SK-N-SH treated with all-trans-retinoic acid at 6 μM for 48 hours (cell line): ENCODE results near the gene HDAC4.

Experiments used
- ARNTL ChIP-seq: fragments of 450-650 bp; formaldehyde crosslinking; IDR thresholded peaks from 2 replicates; pipeline ENCODE4 v1.5.0; 2020; ENCODE audit warnings: low read depth, mild to moderate bottlenecking, moderate library complexity, borderline replicate concordance
- ESRRG ChIP-seq: fragments of 250-450 bp; sonication (Bioruptor Pico); IDR thresholded peaks from 2 replicates; pipeline ENCODE4 v1.6.1; 2021; ENCODE audit warnings: mild to moderate bottlenecking
- OSR1 ChIP-seq: fragments of 250-450 bp; sonication (Bioruptor Pico); IDR thresholded peaks from 2 replicates; pipeline ENCODE4 v1.8.0; 2022; ENCODE audit warnings: moderate library complexity, mild to moderate bottlenecking, inconsistent platforms
- PPARA ChIP-seq: fragments of 250-450 bp; sonication (Bioruptor Pico); IDR thresholded peaks from 2 replicates; pipeline ENCODE4 v1.5.0; 2020; ENCODE audit warnings: mild to moderate bottlenecking, borderline replicate concordance
- RARB ChIP-seq: fragments of 250-450 bp; sonication (Bioruptor Pico); IDR thresholded peaks from 2 replicates; pipeline ENCODE4 v1.8.0; 2021; ENCODE audit warnings: mild to moderate bottlenecking, moderate library complexity
- TCF4 ChIP-seq: fragments of 250-450 bp; sonication (Bioruptor Pico); IDR thresholded peaks from 2 replicates; pipeline ENCODE4 v1.8.0; 2021; ENCODE audit warnings: mild to moderate bottlenecking, moderate library complexity, borderline replicate concordance
- ZC3H10 ChIP-seq: fragments of 250-450 bp; sonication (Bioruptor Pico); IDR thresholded peaks from 2 replicates; pipeline ENCODE4 v1.5.1; 2021; ENCODE audit warnings: mild to moderate bottlenecking, moderate library complexity
- ZFP3 ChIP-seq: fragments of 250-450 bp; sonication (Bioruptor Pico); IDR thresholded peaks from 2 replicates; pipeline ENCODE4 v1.5.0; 2020; ENCODE audit warnings: mild to moderate bottlenecking, moderate library complexity
- ZNF70 ChIP-seq: fragments of 450-650 bp; formaldehyde crosslinking; IDR thresholded peaks from 2 replicates; pipeline ENCODE4 v1.5.0; 2020; ENCODE audit warnings: mild to moderate bottlenecking, moderate library complexity
- TF ChIP-seq, protein P1 (sequence below): fragments of 250-450 bp; sonication (Bioruptor Pico); IDR thresholded peaks from 2 replicates; pipeline ENCODE4 v1.8.0; 2020; ENCODE audit warnings: mild to moderate bottlenecking, moderate library complexity, borderline replicate concordance
- TF ChIP-seq, protein P2 (sequence below): fragments of 250-450 bp; sonication (Bioruptor Pico); IDR thresholded peaks from 2 replicates; pipeline ENCODE4 v1.8.0; 2021; ENCODE audit warnings: low read depth, mild to moderate bottlenecking, moderate library complexity, borderline replicate concordance

DNA sequence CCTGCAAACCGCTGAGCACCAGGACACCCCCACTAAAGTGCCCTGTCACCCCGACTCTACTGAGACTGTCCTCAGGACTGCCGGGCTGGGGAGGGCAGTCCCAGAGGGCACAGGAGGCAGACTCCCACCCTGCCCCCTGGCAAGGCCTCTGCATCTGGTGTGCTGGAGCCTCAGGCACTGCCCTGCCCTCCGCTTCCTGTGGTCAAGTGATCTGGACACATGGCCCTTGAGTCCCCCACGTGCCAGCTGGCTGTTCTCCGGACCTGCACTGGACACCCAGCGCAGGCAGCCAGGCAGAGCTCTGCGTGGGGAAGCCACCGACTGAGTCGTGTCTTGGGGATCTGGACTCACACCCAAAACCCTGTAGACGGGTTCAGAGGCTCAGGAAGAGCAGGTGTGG is 335.3 kb downstream of the HDAC4 start:
- TF ChIP-seq RARB (CRISPR knock-in tag), result no peak
- TF ChIP-seq, protein P1, sequence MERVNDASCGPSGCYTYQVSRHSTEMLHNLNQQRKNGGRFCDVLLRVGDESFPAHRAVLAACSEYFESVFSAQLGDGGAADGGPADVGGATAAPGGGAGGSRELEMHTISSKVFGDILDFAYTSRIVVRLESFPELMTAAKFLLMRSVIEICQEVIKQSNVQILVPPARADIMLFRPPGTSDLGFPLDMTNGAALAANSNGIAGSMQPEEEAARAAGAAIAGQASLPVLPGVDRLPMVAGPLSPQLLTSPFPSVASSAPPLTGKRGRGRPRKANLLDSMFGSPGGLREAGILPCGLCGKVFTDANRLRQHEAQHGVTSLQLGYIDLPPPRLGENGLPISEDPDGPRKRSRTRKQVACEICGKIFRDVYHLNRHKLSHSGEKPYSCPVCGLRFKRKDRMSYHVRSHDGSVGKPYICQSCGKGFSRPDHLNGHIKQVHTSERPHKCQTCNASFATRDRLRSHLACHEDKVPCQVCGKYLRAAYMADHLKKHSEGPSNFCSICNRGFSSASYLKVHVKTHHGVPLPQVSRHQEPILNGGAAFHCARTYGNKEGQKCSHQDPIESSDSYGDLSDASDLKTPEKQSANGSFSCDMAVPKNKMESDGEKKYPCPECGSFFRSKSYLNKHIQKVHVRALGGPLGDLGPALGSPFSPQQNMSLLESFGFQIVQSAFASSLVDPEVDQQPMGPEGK (CRISPR knock-in tag), result no peak
- no peak for TF ChIP-seq ARNTL
- TF ChIP-seq TCF4 (CRISPR knock-in tag), result no peak; the same call in 1 of the 2 replicates
- TF ChIP-seq ESRRG, result no peak
- no peak for TF ChIP-seq ZNF70 (CRISPR knock-in tag)
- TF ChIP-seq, protein P2, sequence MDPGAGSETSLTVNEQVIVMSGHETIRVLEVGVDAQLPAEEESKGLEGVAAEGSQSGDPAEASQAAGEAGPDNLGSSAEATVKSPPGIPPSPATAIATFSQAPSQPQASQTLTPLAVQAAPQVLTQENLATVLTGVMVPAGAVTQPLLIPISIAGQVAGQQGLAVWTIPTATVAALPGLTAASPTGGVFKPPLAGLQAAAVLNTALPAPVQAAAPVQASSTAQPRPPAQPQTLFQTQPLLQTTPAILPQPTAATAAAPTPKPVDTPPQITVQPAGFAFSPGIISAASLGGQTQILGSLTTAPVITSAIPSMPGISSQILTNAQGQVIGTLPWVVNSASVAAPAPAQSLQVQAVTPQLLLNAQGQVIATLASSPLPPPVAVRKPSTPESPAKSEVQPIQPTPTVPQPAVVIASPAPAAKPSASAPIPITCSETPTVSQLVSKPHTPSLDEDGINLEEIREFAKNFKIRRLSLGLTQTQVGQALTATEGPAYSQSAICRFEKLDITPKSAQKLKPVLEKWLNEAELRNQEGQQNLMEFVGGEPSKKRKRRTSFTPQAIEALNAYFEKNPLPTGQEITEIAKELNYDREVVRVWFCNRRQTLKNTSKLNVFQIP (CRISPR knock-in tag), result no peak
- no peak for TF ChIP-seq ZFP3 (CRISPR knock-in tag)
- TF ChIP-seq OSR1 (CRISPR knock-in tag), result no peak
- TF ChIP-seq ZC3H10 (CRISPR knock-in tag), result no peak
- no peak for TF ChIP-seq PPARA
